Hematopoietic multipotent progenitor cell (in vitro differentiated cells): ENCODE data around the gene FBXL22. TPM values are rescaled to one million over a fixed set of nuclear protein-coding genes. Genes with fewer than 3 reads are reported as not detected.

Experiments
- DNase-seq, 3 donors: peaks; one replicate each; pipeline ENCODE4 v3.0.0-alpha.2; 2011 to 2015; ENCODE audit warnings: low read depth in 2 of 3, low spot score in 2 of 3
- total RNA-seq: library from RNA; depleted of rRNA; stranded (reverse); fragments of >200 nt; gene quantifications from one replicate; pipeline ENCODE4 v1.2.3, GENCODE V29; 2012

The FBXL22 gene
- 0.54 TPM for total RNA-seq

- no peak for DNase-seq
Observed at GRCh38 chr15:63597038-63597790, at the start of gene FBXL22. TSS of gene FBXL22 (plus strand) at chr15:63597387. CDS start at chr15:63597393, 6 bp downstream.

DNA sequence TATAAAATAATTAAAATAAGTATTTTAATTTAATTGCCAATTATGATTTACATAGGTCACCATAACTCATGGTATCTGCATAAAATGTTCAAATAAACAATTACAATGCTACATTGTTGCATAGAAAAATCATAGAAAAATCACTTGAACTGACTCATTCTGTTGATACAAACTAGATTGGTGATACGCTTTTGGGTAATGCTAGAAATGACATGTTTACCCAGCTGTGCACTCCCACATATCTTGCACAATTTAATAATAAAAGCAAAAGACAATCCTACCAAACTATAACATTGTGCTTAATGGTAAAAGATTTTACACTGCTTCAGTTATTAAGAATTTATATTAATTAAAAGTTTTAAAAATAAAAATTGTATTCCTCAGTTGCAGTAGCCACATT lies 45.8 kb upstream of the FBXL22 start:
- no peak for DNase-seq

DNA sequence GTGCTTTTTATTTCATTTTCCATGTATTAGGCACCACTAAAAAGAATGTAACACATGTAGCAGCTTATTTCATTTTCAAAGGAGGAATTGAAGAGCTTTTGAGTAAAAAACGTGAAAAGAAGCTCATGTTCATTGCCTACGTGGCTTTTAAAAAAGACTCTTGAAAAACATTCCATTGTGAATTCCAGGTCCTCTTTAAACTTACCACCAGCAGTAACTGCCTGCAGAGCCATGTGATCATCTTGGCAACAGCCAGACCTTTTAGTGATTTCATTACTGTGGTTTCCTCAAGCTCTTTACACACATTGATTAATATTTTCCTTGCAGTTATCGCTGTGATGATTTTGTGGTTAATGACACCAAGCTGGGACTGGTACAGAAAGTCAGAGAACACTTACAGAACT lies 43.8 kb upstream of the FBXL22 start:
- peak in 1 of 3 donors; percentile 48 for DNase-seq

GRCh38 chr15:63554337-63554927 lies 42.8 kb upstream of the FBXL22 start:
- DNase-seq, result no peak

DNA sequence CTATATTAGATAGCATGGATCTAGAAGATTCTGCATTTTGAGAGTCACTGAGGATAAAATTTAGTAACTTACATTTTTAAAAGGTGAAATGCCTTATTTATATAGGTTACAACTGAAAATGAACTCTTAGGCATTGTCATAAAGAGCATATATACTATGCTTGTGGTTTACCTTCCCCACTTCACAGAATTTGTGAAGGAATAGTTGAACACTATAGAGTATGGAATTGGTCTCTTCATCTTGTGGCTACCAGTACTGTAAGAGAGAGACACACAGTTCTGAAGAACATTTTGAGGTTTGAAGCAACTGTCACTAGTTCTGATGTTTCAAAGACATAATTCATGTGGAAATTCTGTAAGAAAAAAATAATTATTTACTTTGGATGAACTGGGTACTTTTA lies 41.7 kb upstream of the FBXL22 start:
- DNase-seq, result no peak

DNA sequence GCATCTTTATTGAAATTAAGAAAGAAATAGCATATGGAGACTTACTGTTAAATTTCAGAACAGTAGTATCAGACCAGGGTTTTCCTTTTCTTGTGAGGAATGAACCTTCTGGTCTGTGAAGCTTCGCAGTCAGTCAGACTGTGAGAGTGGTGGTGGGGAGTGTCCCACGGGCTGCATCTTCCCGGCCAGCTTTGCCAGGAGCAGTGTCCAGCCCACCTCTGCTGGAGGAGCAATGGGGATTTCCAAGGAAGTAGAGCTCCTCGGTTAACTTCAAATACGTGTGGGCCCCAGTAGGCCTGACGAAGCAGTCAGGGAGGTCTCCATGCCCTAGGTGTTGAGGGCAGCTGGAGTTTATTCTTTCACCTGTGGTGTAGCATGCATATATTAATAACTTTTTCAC lies 40.9 kb upstream of the FBXL22 start:
- no peak for DNase-seq

- DNase-seq, result no peak
Observed at GRCh38 chr15:63556736-63557135, 40.5 kb upstream of the FBXL22 start.

GRCh38 chr15:63559753-63560152 lies 37.4 kb upstream of the FBXL22 start:
- no peak for DNase-seq

GRCh38 chr15:63560741-63561448 lies 36.3 kb upstream of the FBXL22 start:
- DNase-seq, result no peak

GRCh38 chr15:63564093-63564492 lies 33.1 kb upstream of the FBXL22 start:
- no peak for DNase-seq

DNA sequence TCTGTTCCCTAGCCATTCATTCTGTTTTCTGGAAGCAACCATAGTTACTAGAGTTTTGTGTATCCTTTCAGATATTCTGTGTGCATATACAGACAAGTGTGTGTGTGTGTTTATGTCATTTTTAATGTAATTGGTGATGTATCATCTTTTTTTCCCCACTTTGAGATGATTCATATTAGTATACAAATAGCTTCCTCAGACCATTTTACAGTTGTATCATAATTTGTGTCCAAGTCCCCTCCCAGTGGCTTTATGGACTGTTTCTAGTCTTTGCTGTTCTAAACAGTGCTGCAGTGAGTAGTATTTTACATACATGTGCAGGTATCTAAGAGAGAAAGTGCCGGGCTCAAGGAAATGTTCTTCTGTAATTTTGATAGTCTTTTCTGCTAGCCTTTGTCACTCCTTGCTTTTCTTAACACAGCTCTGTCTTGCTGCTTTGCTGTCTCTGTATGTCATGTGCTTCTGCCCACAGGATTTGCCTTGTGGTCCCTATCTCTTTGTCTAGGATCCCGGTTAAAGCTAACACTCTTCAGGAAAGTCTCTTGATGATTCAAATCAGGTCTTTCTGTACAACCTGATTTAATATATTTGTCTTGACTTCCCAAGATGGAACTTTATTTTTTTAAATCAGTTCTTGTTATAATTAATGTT lies 31.5 kb upstream of the FBXL22 start:
- DNase-seq, result no peak

DNA sequence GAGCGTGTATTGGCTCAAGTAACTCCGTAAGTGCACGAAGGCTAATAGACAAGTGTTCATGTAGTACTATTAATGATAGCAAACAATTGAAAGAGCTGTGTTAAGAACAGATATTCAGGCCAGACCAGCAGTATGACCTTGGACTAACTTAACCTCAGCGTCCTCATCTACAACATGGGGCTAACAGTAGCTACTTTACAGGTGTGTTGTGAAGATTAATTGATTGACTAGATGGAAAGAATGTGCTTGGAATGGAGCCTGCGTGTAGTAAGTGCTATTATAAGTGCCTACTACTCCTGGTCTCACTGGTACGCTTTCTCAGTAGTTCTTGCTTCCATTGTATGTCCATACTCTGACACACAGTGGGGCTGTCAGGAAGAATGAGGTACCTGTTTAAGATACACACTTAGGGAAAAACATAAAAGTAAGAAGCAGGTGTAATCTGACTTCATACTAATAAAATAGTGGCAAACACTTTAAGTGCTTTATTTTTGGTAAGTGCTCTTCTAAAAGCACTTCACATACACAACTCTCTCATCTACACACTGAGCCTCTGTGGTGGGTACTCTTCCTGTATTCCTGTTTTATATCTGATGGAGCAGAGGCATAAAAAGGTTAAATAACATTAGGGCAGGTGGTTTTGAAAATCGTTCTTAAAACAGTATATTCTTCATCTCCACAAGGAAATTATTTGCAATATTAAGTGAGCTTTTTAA lies 24.3 kb upstream of the FBXL22 start:
- DNase-seq, result no peak

DNA sequence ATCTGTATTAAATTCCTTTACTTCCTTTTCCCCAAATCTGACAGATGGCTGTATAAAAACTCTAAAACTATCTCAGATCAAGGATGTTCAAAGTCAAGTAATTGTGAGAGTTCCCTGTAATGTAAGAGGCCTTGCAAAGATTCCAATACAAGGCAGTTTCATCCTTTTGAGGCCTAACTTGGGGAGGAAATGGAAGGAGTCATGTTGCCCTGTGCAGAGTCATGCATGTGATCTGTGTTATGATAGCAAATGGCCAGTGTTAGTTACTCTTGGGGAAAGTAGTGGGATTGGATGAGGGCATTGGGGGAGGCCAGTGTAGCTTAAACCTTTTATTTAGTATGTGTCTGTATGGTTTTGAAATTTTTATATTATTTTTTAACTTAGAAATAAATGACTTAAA lies 23.7 kb upstream of the FBXL22 start:
- no peak for DNase-seq

DNA sequence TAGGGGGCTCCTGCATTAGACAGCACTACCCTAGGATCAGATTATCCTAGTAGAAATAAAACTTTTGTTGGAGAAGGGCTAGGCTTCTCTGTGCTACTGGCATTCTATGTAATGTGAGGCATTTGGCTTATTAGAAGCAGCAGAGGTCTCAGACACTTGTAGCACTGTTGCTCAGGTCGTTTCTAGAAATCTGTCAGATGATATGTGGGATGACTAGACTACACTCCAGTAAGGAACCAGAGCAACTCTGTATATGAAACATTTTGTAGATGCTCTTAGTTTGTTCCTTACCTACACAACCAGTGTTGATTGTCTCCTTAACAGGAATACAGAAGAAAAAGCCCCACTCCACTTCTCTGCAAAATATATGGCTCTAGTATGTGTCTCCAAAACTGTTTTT lies 21.9 kb upstream of the FBXL22 start:
- DNase-seq, result no peak

DNA sequence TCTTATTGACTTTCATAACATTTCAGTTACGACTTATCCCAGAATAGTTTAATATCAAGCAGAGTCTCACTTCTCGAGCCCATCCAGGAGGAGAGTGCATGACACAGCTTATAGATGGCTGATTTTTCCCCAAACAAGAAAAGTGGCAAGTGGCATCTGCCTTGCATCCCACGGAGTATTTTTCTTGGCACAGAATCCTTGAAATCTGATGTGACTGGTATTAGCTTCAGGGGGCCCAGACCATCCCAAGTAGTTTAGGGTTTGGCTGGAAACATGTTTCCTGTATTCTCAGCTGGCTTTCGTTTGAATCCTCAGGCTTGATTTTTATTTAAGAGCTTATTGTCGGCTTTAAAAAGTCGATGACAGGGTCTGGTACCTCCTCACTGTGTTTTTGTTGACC lies 20.7 kb upstream of the FBXL22 start:
- DNase-seq, result no peak

GRCh38 chr15:63582179-63582578 lies 15.0 kb upstream of the FBXL22 start:
- no peak for DNase-seq

DNA sequence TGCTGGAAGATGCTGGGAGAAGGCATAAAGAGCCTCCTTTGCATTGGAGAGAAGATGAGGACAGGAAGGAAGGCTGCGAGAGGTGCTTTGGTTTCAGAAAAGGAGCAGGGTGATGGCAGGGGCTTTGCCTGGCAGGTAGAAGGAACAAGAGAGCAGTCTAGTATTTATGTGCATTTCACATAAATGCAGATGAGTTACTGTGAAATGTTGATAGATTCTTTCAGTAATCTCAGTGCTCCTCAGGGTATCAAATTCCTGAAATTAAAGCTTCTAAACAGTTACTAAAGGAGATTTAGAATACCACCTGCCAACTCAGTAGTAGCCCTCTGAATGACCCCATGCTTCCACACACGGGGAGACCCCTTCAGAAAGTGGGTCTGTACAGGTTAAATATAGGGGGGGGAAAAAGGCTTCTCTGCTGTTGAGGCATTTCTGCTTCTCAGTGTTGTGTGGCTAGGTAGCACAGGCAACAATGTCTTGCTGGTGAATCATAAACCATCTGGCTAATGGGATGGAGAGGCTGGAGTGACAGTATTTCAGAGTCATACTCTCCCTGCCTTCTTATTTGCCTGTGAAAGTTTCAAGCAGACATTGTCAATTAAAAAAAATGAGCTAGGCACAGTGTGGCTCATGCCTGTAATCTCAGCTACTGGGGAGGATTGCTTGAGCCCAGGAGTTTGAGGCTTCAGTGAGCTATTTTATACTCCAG lies 14.3 kb upstream of the FBXL22 start:
- no peak for DNase-seq

GRCh38 chr15:63586790-63587189 lies 10.4 kb upstream of the FBXL22 start:
- DNase-seq, result no peak

GRCh38 chr15:63587527-63587926 lies 9.7 kb upstream of the FBXL22 start:
- DNase-seq, result no peak

GRCh38 chr15:63588826-63589225 lies 8.4 kb upstream of the FBXL22 start:
- DNase-seq, result no peak
